Natural killer cell (primary cell): ENCODE data around the gene TLE3. TPM values are rescaled to one million over a fixed set of nuclear protein-coding genes. Genes with fewer than 3 reads are reported as not detected.

ENCODE experiments used
- ATAC-seq, 3 donors: fragments of 150-1000 bp in 2 of 3; fragments of 200-7000 bp in 1 of 3; cut with Tn5 transposase; 1 replicate in 1 of 3; 2 replicates in 2 of 3; pipeline ENCODE4 v1.10.0; 2021; ENCODE audit warnings: mild to moderate bottlenecking in 2 of 3, moderate library complexity in 2 of 3
- DNase-seq, 2 donors: peaks; one replicate each; pipeline versions ENCODE4 v3.0.0 to v3.0.0-alpha.2; 2013 to 2021; ENCODE audit warnings: mixed read lengths in 1 of 2
- H3K27ac ChIP-seq: one replicate; pipeline ENCODE4 v1.5.1; 2013; ENCODE audit warnings: mild to moderate bottlenecking, low read length
- H3K27me3 ChIP-seq: one replicate; pipeline ENCODE4 v1.6.1; 2013; ENCODE audit warnings: low read length; ENCODE audit not compliant: control insufficient read depth, insufficient read depth
- H3K36me3 ChIP-seq: one replicate; pipeline ENCODE4 v1.6.1; 2013; ENCODE audit warnings: low read length; ENCODE audit not compliant: control insufficient read depth, insufficient read depth
- H3K4me1 ChIP-seq: one replicate; pipeline ENCODE4 v1.6.1; 2013; ENCODE audit warnings: low read length; ENCODE audit not compliant: control insufficient read depth, insufficient read depth
- H3K4me3 ChIP-seq: one replicate; pipeline ENCODE4 v1.5.1; 2013; ENCODE audit warnings: low read length
- H3K9me3 ChIP-seq: one replicate; pipeline ENCODE4 v1.6.1; 2013; ENCODE audit warnings: low read length; ENCODE audit not compliant: control insufficient read depth, insufficient read depth
- H3K27ac Mint-ChIP-seq, 2 donors: one replicate each; pipeline ENCODE4 v1.8.0; 2022; ENCODE audit warnings: mild to moderate bottlenecking in 2 of 2, mixed read lengths in 2 of 2, moderate library complexity in 1 of 2
- H3K27me3 Mint-ChIP-seq, 2 donors: one replicate each; pipeline ENCODE4 v1.8.0; 2022; ENCODE audit warnings: low read depth in 2 of 2, mixed read lengths in 2 of 2
- H3K36me3 Mint-ChIP-seq: one replicate; pipeline ENCODE4 v1.8.0; 2022; ENCODE audit warnings: mixed read lengths
- H3K4me1 Mint-ChIP-seq, 2 donors: one replicate each; pipeline ENCODE4 v1.8.0; 2022; ENCODE audit warnings: mixed read lengths in 2 of 2
- H3K4me3 Mint-ChIP-seq: one replicate; pipeline ENCODE4 v1.8.0; 2022; ENCODE audit warnings: mild to moderate bottlenecking, moderate library complexity, mixed read lengths
- H3K9me3 Mint-ChIP-seq, 2 donors: one replicate each; pipeline ENCODE4 v1.8.0; 2022; ENCODE audit warnings: mixed read lengths in 2 of 2
- WGBS: methylation state at CpG from one replicate; pipeline ENCODE4 v1.1.7; 2013; ENCODE audit warnings: missing lambda C conversion rate; ENCODE audit not compliant: insufficient coverage; 5-methylcytosine and 5-hydroxymethylcytosine counted together
- intact Hi-C: fragments of 100-400 bp; cut with micrococcal nuclease; formaldehyde crosslinking; loops from one replicate; pipeline ENCODE4 v1.14.2; 2022
- total RNA-seq, 4 donors: library from RNA; stranded (reverse); fragments of 120-200 nt in 1 of 4; gene quantifications; one replicate each; pipeline versions ENCODE4 v1.2.3 to v1.2.4, GENCODE V29; 2013 to 2022
- TF ChIP-seq, protein P1 (sequence below): fragments of 200-600 bp; IDR thresholded peaks from one replicate; pipeline ENCODE4 v1.8.0; 2022; ENCODE audit warnings: antibody characterized with exemption

The TLE3 gene
- total RNA-seq, result 10 to 100 TPM; 32.1 to 94.9 (median 36.7) TPM
- 32.6 TPM for total RNA-seq (2013)

DNA sequence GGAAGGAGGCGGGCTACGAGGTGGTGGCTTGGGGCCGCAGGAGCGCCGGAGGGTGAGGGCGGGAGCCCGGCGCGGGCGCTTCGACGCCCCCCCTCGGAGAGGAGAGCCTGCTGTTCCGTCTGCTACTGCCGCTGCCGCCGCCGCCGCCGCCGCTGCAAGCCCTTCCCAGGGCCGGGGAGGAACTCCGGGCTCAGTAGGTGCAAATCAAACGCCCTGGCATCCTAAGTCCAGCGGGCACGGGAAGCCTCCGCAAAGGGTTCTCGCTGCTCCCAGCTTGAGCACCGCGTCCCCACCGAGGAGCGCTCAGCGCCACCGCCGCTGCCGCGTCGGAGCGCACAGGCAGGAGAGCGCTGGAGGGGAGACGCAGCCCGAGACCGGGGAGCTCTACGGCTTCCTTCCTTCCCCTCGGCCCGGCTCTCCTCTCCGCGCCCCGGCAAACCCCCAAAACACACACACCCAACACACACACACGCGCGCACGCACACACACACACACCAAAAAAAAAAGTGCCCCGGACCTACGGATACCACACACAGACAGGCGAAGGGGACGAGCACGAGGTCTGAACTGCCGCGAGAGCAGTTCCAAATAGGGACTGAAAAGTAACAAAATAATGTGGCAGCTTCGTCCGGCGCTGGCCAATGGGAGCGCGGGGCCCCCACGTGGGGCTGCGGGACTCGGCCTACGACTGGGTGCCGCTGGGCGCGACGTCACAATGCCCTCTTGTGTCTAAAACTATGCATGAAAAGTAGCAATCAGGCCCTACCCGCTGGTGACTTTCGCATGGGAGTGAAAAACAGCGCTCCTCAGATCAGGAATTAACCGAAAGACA is at the start of gene TLE3:
Gene TLE3, minus strand, starts transcription at position 597 of the 832 bp plus-strand sequence. CDS start 1,119 bp downstream, outside the sequence.
- Histone ChIP-seq H3K4me3 (peak within 1 kb of the TSS; percentile 74), H3K27ac (peak within 1 kb of the TSS; percentile 94), H3K9me3 (no peaks in the 10 kb centered on the region), H3K36me3 (peaks cover 5% of the 10 kb centered on the region), H3K27me3 (peaks cover 26% of the 10 kb centered on the region), H3K4me1 (peaks cover 70% of the 10 kb centered on the region)
- DNase-seq (peak; percentile 98 to 99), ATAC-seq (peak; percentile 57 to 80 (median 70))
- WGBS, result under 1% methylated on average over 74 of the region's 77 CpGs
- TF ChIP-seq, protein P1, sequence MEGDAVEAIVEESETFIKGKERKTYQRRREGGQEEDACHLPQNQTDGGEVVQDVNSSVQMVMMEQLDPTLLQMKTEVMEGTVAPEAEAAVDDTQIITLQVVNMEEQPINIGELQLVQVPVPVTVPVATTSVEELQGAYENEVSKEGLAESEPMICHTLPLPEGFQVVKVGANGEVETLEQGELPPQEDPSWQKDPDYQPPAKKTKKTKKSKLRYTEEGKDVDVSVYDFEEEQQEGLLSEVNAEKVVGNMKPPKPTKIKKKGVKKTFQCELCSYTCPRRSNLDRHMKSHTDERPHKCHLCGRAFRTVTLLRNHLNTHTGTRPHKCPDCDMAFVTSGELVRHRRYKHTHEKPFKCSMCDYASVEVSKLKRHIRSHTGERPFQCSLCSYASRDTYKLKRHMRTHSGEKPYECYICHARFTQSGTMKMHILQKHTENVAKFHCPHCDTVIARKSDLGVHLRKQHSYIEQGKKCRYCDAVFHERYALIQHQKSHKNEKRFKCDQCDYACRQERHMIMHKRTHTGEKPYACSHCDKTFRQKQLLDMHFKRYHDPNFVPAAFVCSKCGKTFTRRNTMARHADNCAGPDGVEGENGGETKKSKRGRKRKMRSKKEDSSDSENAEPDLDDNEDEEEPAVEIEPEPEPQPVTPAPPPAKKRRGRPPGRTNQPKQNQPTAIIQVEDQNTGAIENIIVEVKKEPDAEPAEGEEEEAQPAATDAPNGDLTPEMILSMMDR, result peak; percentile 32
- no peaks in the 10 kb centered on the region for H3K9me3 Mint-ChIP-seq
- peaks cover 49 to 66% of the 10 kb centered on the region in 2 donors for H3K4me1 Mint-ChIP-seq
- peak within 1 kb of the TSS; percentile 91 to 100 for H3K27ac Mint-ChIP-seq
- H3K36me3 Mint-ChIP-seq, result no peaks in the 10 kb centered on the region
- H3K4me3 Mint-ChIP-seq, result peak within 1 kb of the TSS; percentile 91
- peaks cover 23 to 38% of the 10 kb centered on the region in 2 donors for H3K27me3 Mint-ChIP-seq
- intact Hi-C loops, result loop anchor here (2.0 to 10.0 kb wide), 6 partner anchors 45 to 667 kb away; partner anchors contain the start of gene UACA

DNA sequence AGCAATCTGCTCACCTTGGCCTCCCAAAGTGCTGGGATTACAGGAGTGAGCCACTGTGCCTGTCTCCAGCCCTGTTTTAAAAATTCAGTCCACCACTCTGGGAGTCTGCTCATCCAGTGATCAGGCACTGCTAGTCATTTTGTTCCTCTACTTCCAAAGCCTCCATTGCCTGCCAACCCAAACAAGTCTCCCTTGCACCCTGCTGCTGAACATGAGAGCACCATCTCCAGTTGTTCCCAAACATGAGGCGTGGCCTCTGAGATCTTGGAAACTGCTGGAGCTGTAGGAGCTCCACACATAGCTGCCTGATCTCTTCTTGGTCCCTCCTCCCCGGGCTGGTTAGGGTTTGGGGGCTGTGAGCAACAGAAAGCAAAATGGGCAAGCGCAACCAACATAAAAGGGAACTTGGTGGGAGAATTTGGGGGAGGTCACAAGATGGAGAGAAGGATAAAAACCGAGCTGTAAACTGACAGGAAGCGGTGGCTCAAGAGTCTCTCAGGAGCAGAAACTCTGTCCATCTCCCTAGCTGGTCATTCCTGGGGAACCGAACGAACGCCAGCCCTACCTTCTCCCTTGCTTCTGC is 49.6 kb upstream of the TLE3 start:
- no peaks in the 10 kb centered on the region for H3K9me3 Mint-ChIP-seq
- no peaks in the 10 kb centered on the region for H3K36me3 ChIP-seq
- 40% methylated on average over 8 of the region's 8 CpGs for WGBS
- H3K27ac ChIP-seq, result no peak overlapping the region
- peaks cover 23% of the 10 kb centered on the region in 2 donors for H3K4me1 Mint-ChIP-seq
- ATAC-seq (no peak), DNase-seq (no peak)
- TF ChIP-seq, protein P1, result no peak
- H3K4me1 ChIP-seq, result peaks cover 22% of the 10 kb centered on the region
- H3K27me3 Mint-ChIP-seq, result peaks cover 61 to 97% of the 10 kb centered on the region in 2 donors
- intact Hi-C loops, result loop anchor here (10.0 kb wide), 1 partner anchor 338 kb away; no protein-coding TSS in a partner anchor
- H3K27me3 ChIP-seq, result peaks cover 8% of the 10 kb centered on the region
- no peak overlapping the region for H3K4me3 Mint-ChIP-seq
- no peaks in the 10 kb centered on the region for H3K36me3 Mint-ChIP-seq
- no peak overlapping the region for H3K27ac Mint-ChIP-seq
- H3K4me3 ChIP-seq, result no peak overlapping the region
- no peaks in the 10 kb centered on the region for H3K9me3 ChIP-seq

GRCh38 chr15:70146771-70147170 is 49.1 kb upstream of the TLE3 start:
- no peaks in the 10 kb centered on the region for H3K9me3 Mint-ChIP-seq
- H3K27ac Mint-ChIP-seq, result no peak overlapping the region
- ATAC-seq, result no peak
- H3K36me3 Mint-ChIP-seq, result no peaks in the 10 kb centered on the region
- peaks cover 23% of the 10 kb centered on the region in 2 donors for H3K4me1 Mint-ChIP-seq
- TF ChIP-seq, protein P1, result no peak
- 94% methylated on average over 5 of the region's 5 CpGs for WGBS
- H3K27ac ChIP-seq, result no peak overlapping the region
- H3K27me3 Mint-ChIP-seq, result peaks cover 62 to 96% of the 10 kb centered on the region in 2 donors
- intact Hi-C loops, result loop anchor here (10.0 kb wide), 1 partner anchor 338 kb away; no protein-coding TSS in a partner anchor
- H3K36me3 ChIP-seq, result no peaks in the 10 kb centered on the region
- H3K4me3 ChIP-seq, result no peak overlapping the region
- DNase-seq, result no peak
- H3K4me3 Mint-ChIP-seq, result no peak overlapping the region
- peaks cover 21% of the 10 kb centered on the region for H3K4me1 ChIP-seq
- no peaks in the 10 kb centered on the region for H3K9me3 ChIP-seq
- peaks cover 8% of the 10 kb centered on the region for H3K27me3 ChIP-seq
